NCI-H1417 (cell line): Measurements from ENCODE around the gene KCNK13.
"Not testable (repeated sequence)": the region's sequence is repeated elsewhere in the genome, so short reads cannot be mapped to it uniquely, and the experiment has no call there.

Experiments used
- DNase-seq, 3 experiments: peaks; one replicate each; lab custom pipeline; 2025; lab: John Stamatoyannopoulos, UW

Gene KCNK13

GRCh38 chr14:90193925-90194324, 132.1 kb downstream of the KCNK13 start:
- DNase-seq: peak in 1 of 3 experiments; percentile 20

DNA sequence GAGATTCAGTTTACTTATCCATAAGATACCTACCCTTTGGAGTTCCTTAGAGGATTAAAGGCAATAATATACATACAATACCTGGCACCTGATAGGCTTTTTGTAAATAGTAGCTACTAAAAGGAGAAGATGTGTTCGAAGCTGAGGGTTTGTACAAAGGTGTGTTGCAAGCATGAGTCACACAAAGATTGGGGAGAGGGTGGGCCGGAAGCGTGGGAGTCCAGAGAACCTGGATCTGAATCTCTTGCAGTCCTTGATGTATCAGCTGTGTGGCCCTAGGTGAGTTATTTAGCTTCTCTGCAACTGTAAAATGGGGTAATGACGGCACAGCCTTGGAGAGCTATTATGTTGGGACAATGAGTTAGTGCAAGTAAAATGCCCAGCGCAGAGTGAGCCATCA, 132.9 kb downstream of the KCNK13 start:
- DNase-seq: no peak

GRCh38 chr14:90198541-90199060, 136.8 kb downstream of the KCNK13 start:
- no peak for DNase-seq

GRCh38 chr14:90200546-90200945, 138.8 kb downstream of the KCNK13 start:
- DNase-seq: not testable (repeated sequence)

DNA sequence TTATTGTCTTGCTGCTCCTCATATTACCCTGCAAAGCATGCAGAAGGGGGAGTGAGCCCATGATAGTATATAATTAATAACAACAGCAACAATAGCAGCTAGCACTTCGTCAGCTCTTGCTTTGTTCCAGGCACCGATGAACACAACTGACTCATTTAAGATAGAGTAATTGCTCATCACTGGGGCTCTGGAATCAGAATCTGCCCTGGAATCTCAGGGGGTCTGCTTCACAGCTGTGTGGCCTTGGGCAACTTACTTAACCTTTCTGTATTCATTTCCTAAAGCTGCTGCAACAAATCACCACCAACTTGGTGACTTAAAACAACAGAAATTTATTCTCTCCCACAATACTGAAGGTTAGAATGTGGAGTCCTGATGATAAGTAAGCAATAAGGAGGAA, 139.6 kb downstream of the KCNK13 start:
- peak in 2 of 3 experiments; percentile 11 to 42 for DNase-seq

DNA sequence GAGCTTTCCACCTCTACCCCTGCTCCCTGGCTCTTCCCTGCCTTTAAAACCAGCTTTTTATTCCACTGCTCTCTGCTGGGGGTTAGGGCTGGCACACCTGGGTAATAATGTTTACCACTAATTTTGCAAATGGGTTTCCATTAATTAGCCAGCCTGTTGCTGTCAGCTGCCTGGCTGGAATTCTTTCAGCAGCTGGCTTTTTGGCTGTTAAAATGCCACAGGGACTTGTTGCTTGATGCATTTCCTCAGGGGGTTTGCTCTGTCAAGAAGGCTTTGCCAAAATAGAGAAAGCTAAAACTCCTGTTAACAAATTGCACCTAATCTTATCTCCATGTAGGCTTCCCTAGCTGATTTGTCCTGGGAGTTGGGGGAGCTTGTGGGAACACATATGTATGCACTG, 142.7 kb downstream of the KCNK13 start:
- peak in 2 of 3 experiments; percentile 89 to 97 for DNase-seq

- DNase-seq: no peak
These were observed 151.4 kb downstream of the KCNK13 start for GRCh38 chr14:90213099-90213748.

- DNase-seq: no peak
These were observed 166.7 kb downstream of the KCNK13 start for GRCh38 chr14:90228478-90228877.

- DNase-seq: not testable (repeated sequence)
These were observed 168.1 kb downstream of the KCNK13 start for GRCh38 chr14:90229942-90230341.
